Endodermal cell (in vitro differentiated cells): ENCODE results near the gene MAPRE2. TPM values are rescaled to one million over a fixed set of nuclear protein-coding genes. Genes with fewer than 3 reads are reported as not detected.

ENCODE experiments used
- DNase-seq: peaks from one replicate; pipeline ENCODE4 v3.0.0-alpha.2; 2017
- H3K27ac ChIP-seq: 2 replicates; pipeline ENCODE4 v1.5.1; 2013; ENCODE audit warnings: mild to moderate bottlenecking, low read depth, low read length, moderate library complexity
- H3K27me3 ChIP-seq: 2 replicates; pipeline ENCODE4 v1.6.1; 2013; ENCODE audit warnings: mild to moderate bottlenecking, low read length, moderate library complexity; ENCODE audit not compliant: insufficient read depth, control insufficient read depth, poor library complexity, severe bottlenecking
- H3K36me3 ChIP-seq: 2 replicates; pipeline ENCODE4 v1.7.0; 2013; ENCODE audit warnings: mild to moderate bottlenecking, low read length, moderate library complexity; ENCODE audit not compliant: control insufficient read depth, insufficient read depth
- H3K4me1 ChIP-seq: one replicate; pipeline ENCODE4 v1.7.0; 2013; ENCODE audit warnings: low read length; ENCODE audit not compliant: control insufficient read depth, insufficient read depth
- H3K4me3 ChIP-seq: 2 replicates; pipeline ENCODE4 v1.5.1; 2013; ENCODE audit warnings: mild to moderate bottlenecking, low read length, moderate library complexity
- H3K9ac ChIP-seq: 2 replicates; pipeline ENCODE4 v1.6.1; 2013; ENCODE audit warnings: mild to moderate bottlenecking, low read length, moderate library complexity; ENCODE audit not compliant: poor library complexity, severe bottlenecking; ENCODE audit errors: extremely low read depth
- H3K9me3 ChIP-seq: 2 replicates; pipeline ENCODE4 v1.6.1; 2013; ENCODE audit warnings: mild to moderate bottlenecking, low read length, moderate library complexity; ENCODE audit not compliant: control insufficient read depth
- H3K27ac Mint-ChIP-seq: 2 replicates; pipeline ENCODE4 v1.8.0; 2020; ENCODE audit warnings: mixed read lengths
- H3K27me3 Mint-ChIP-seq: 2 replicates; pipeline ENCODE4 v1.8.0; 2021; ENCODE audit warnings: mild to moderate bottlenecking, mixed read lengths; ENCODE audit not compliant: insufficient read depth
- H3K36me3 Mint-ChIP-seq: 2 replicates; pipeline ENCODE4 v1.8.0; 2020; ENCODE audit warnings: low read depth, mixed read lengths
- H3K4me1 Mint-ChIP-seq: 2 replicates; pipeline ENCODE4 v1.8.0; 2020; ENCODE audit warnings: mixed read lengths
- H3K4me3 Mint-ChIP-seq: 2 replicates; pipeline ENCODE4 v1.8.0; 2020; ENCODE audit warnings: mild to moderate bottlenecking, moderate library complexity, mixed read lengths
- H3K9me3 Mint-ChIP-seq: 2 replicates; pipeline ENCODE4 v1.8.0; 2020; ENCODE audit warnings: mild to moderate bottlenecking, mixed read lengths
- WGBS, 2 experiments: methylation state at CpG; one replicate each; pipeline versions ENCODE4 v1.1.5 to v1.1.7; 2013; ENCODE audit warnings: missing lambda C conversion rate in 2 of 2, mixed read lengths in 1 of 2; ENCODE audit not compliant: insufficient coverage in 1 of 2, insufficient read length in 1 of 2; 5-methylcytosine and 5-hydroxymethylcytosine counted together
- total RNA-seq, 2 donors: library from RNA; stranded (reverse); fragmentation: NEBNext Ultra II Directional in 1 of 2; extraction: Animal tissue kit (Norgen Biotek cat#: 25700) in 1 of 2; gene quantifications; 2 replicates in 1 of 2; 3 replicates in 1 of 2; pipeline ENCODE4 v1.2.1, GENCODE V29; 2021
- TF ChIP-seq, protein P1 (sequence below): fragments of 200-600 bp; sonication (generic); conservative IDR thresholded peaks from 2 replicates; pipeline ENCODE4 v1.5.0; 2021; ENCODE audit warnings: antibody characterized with exemption, mild to moderate bottlenecking

Gene MAPRE2
- total RNA-seq, 2 donors from 2014 or later = 15.2 to 16.5 TPM

GRCh38 chr18:35172009-35172408 is 130.8 kb downstream of the MAPRE2 start:
- Histone ChIP-seq H3K4me3 (no peak overlapping the region), H3K27ac (no peak overlapping the region), H3K4me1 (no peaks in the 10 kb centered on the region), H3K9ac (no peak overlapping the region), H3K36me3 (no peaks in the 10 kb centered on the region), H3K9me3 (peaks cover 5% of the 10 kb centered on the region), H3K27me3 (no peaks in the 10 kb centered on the region)
- peaks cover 11% of the 10 kb centered on the region for H3K4me1 Mint-ChIP-seq
- H3K9me3 Mint-ChIP-seq = peaks cover 5% of the 10 kb centered on the region
- no peaks in the 10 kb centered on the region for H3K27me3 Mint-ChIP-seq
- 90 to 95% methylated on average over 2 to 3 of the region's 3 CpGs for WGBS, 2 experiments
- no peak for DNase-seq
- H3K27ac Mint-ChIP-seq = no peak overlapping the region
- no peaks in the 10 kb centered on the region for H3K36me3 Mint-ChIP-seq
- TF ChIP-seq, protein P1, sequence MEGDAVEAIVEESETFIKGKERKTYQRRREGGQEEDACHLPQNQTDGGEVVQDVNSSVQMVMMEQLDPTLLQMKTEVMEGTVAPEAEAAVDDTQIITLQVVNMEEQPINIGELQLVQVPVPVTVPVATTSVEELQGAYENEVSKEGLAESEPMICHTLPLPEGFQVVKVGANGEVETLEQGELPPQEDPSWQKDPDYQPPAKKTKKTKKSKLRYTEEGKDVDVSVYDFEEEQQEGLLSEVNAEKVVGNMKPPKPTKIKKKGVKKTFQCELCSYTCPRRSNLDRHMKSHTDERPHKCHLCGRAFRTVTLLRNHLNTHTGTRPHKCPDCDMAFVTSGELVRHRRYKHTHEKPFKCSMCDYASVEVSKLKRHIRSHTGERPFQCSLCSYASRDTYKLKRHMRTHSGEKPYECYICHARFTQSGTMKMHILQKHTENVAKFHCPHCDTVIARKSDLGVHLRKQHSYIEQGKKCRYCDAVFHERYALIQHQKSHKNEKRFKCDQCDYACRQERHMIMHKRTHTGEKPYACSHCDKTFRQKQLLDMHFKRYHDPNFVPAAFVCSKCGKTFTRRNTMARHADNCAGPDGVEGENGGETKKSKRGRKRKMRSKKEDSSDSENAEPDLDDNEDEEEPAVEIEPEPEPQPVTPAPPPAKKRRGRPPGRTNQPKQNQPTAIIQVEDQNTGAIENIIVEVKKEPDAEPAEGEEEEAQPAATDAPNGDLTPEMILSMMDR = no peak
- no peak overlapping the region for H3K4me3 Mint-ChIP-seq

DNA sequence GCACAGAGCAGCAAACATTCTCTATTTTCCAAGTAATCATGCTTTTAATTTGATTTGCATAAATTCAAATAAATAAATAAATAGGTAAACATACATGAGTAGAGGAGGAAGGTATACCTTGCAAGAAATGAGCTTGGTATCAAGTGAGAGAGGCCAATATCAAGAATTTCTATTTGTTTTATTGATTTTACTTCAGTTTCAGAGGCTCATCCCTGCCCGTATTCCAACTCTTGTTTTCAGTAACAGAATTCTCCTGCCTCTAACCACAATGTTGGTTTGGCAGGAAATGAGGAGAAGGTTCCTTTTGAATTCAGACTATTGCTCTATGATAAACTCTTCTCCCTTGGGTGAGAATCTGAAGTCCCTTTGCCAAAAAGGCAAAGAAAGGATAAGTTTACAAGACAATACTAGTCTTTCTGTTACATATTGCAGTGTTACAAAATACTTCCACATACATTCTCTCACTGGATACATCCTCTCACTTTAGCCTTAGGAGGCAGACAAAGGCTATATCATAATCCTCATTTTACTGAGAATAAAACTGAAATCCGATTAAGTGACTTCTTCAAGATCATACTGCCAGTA is 131.3 kb downstream of the MAPRE2 start:
- peaks cover 11% of the 10 kb centered on the region for H3K4me1 Mint-ChIP-seq
- DNase-seq = no peak
- no peak overlapping the region for H3K4me3 Mint-ChIP-seq
- peaks cover 7% of the 10 kb centered on the region for H3K9me3 Mint-ChIP-seq
- no peaks in the 10 kb centered on the region for H3K36me3 Mint-ChIP-seq
- H3K36me3 ChIP-seq = no peaks in the 10 kb centered on the region
- no peaks in the 10 kb centered on the region for H3K4me1 ChIP-seq
- TF ChIP-seq, protein P1 = no peak
- no peak overlapping the region for H3K27ac Mint-ChIP-seq
- no peak overlapping the region for H3K9ac ChIP-seq
- WGBS, 2 experiments = 92 to 100% methylated on average over 1 to 2 of the region's 2 CpGs
- no peaks in the 10 kb centered on the region for H3K27me3 ChIP-seq
- no peak overlapping the region for H3K27ac ChIP-seq
- peaks cover 8% of the 10 kb centered on the region for H3K9me3 ChIP-seq
- no peak overlapping the region for H3K4me3 ChIP-seq
- no peaks in the 10 kb centered on the region for H3K27me3 Mint-ChIP-seq

DNA sequence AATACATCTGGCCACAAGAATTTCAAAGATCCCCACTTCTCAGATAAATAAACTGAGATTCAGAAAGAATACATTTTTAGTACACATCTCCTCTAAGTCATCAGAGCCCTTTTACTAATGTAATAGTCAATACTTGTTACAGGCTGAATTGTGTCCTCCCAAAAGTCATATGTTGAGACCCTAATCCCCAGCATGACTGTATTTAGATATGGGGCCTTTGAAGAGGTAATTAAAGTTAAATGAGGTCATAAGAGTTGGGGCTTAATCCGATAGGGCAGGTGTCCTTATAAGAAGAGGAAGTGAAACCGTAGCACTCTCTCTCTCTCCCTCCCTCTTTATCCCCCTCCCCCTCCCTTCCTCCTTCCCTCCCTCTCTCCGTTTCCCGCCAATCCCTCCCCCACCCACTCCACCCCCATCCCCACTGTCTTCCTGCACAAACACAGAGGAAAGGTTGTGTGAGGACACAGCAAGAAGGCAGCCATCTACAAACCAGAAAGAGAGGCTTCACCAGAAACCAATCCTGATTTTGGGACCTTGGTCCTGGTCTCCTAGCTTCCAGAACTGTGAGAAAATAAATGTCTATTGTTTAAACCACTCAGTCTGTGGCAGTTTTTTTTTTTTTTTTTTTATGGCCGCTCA is 133.0 kb downstream of the MAPRE2 start:
- Histone ChIP-seq H3K27me3 (no peaks in the 10 kb centered on the region), H3K9ac (no peak overlapping the region), H3K27ac (no peak overlapping the region), H3K4me3 (no peak overlapping the region), H3K4me1 (no peaks in the 10 kb centered on the region), H3K9me3 (peaks cover 8% of the 10 kb centered on the region), H3K36me3 (no peaks in the 10 kb centered on the region)
- Mint-ChIP-seq H3K27me3 (no peaks in the 10 kb centered on the region), H3K27ac (no peak overlapping the region), H3K4me3 (no peak overlapping the region), H3K36me3 (no peaks in the 10 kb centered on the region), H3K9me3 (peaks cover 7% of the 10 kb centered on the region), H3K4me1 (peaks cover 11% of the 10 kb centered on the region)
- WGBS, 2 experiments = 51% methylated on average over 2 of the region's 5 CpGs; no CpG with 5 or more reads in 1 of the 2 experiments
- TF ChIP-seq, protein P1 = no peak
- DNase-seq = no peak
